CD8-positive, alpha-beta memory T cell (primary cell): ENCODE measurements around the gene DNAH14. TPM values are rescaled to one million over a fixed set of nuclear protein-coding genes. Genes with fewer than 3 reads are reported as not detected.
"Not testable (repeated sequence)": the region's sequence is repeated elsewhere in the genome, so short reads cannot be mapped to it uniquely, and the experiment has no call there.

Source experiments
- CTCF ChIA-PET: fragments of 350-600 bp; sonication (Branson Sonifier 250); formaldehyde crosslinking; loops from one replicate; lab custom pipeline; 2021; ENCODE audit warnings: antibody characterized with exemption; lab: Charles Lee
- POLR2A ChIA-PET: fragments of 350-600 bp; sonication (Branson Sonifier 250); formaldehyde crosslinking; loops from one replicate; lab custom pipeline; 2021; ENCODE audit warnings: antibody characterized with exemption; lab: Charles Lee
- DNase-seq, 5 donors: peaks; one replicate each; pipeline versions ENCODE4 v3.0.0 to v3.0.0-alpha.2; 2020 to 2022; ENCODE audit warnings: mixed read lengths in 1 of 5
- H3K27ac ChIP-seq: one replicate; pipeline ENCODE4 v1.7.0; 2013; ENCODE audit warnings: low read depth, mild to moderate bottlenecking, low read length, moderate library complexity
- H3K27me3 ChIP-seq: 2 replicates; pipeline ENCODE4 v1.7.0; 2013; ENCODE audit warnings: low read length, mild to moderate bottlenecking; ENCODE audit not compliant: insufficient read depth, poor library complexity, severe bottlenecking
- H3K36me3 ChIP-seq: 2 replicates; pipeline ENCODE4 v1.7.0; 2013; ENCODE audit warnings: mild to moderate bottlenecking, low read length, moderate library complexity; ENCODE audit not compliant: insufficient read depth
- H3K4me1 ChIP-seq: 2 replicates; pipeline ENCODE4 v1.7.0; 2013; ENCODE audit warnings: mild to moderate bottlenecking, low read length, moderate library complexity; ENCODE audit not compliant: insufficient read depth
- H3K4me3 ChIP-seq: 2 replicates; pipeline ENCODE4 v1.7.0; 2013; ENCODE audit warnings: mild to moderate bottlenecking, low read length
- H3K9me3 ChIP-seq: 2 replicates; pipeline ENCODE4 v1.7.0; 2013; ENCODE audit warnings: mild to moderate bottlenecking, low read length
- H3K27ac Mint-ChIP-seq, 8 donors: one replicate each; pipeline ENCODE4 v1.8.0; 2020 to 2021; ENCODE audit warnings: mixed read lengths in 8 of 8, mild to moderate bottlenecking in 6 of 8, inconsistent platforms in 3 of 8, moderate library complexity in 3 of 8
- H3K27me3 Mint-ChIP-seq, 2 donors: one replicate each; pipeline ENCODE4 v1.8.0; 2020 to 2021; ENCODE audit warnings: mixed read lengths in 2 of 2, mild to moderate bottlenecking in 1 of 2, moderate library complexity in 1 of 2
- H3K36me3 Mint-ChIP-seq, 3 donors: one replicate each; pipeline ENCODE4 v1.8.0; 2020 to 2021; ENCODE audit warnings: mixed read lengths in 3 of 3, inconsistent platforms in 1 of 3, mild to moderate bottlenecking in 1 of 3
- H3K4me1 Mint-ChIP-seq, 3 donors: one replicate each; pipeline ENCODE4 v1.8.0; 2020 to 2021; ENCODE audit warnings: mixed read lengths in 3 of 3, inconsistent platforms in 1 of 3, mild to moderate bottlenecking in 1 of 3
- H3K4me3 Mint-ChIP-seq, 7 donors: one replicate each; pipeline ENCODE4 v1.8.0; 2020 to 2021; ENCODE audit warnings: mixed read lengths in 7 of 7, mild to moderate bottlenecking in 6 of 7, moderate library complexity in 4 of 7, inconsistent platforms in 2 of 7
- H3K9me3 Mint-ChIP-seq, 5 donors: one replicate each; pipeline ENCODE4 v1.8.0; 2020 to 2022; ENCODE audit warnings: mixed read lengths in 5 of 5, mild to moderate bottlenecking in 3 of 5, moderate library complexity in 2 of 5, inconsistent platforms in 1 of 5
- polyA plus RNA-seq: library from polyadenylated mRNA; unstranded; fragments of 300-500 nt; fragmentation: Illumina TruSeq; gene quantifications from one replicate; pipeline ENCODE4 v1.2.3, GENCODE V29; 2021
- total RNA-seq, 2 experiments: library from RNA; stranded (reverse); gene quantifications; one replicate each; pipeline ENCODE4 v1.2.3, GENCODE V29; 2021

Gene DNAH14
- total and polyA plus RNA-seq, 3 experiments from 2014 or later = 0.26 TPM; not detected in 2

DNA sequence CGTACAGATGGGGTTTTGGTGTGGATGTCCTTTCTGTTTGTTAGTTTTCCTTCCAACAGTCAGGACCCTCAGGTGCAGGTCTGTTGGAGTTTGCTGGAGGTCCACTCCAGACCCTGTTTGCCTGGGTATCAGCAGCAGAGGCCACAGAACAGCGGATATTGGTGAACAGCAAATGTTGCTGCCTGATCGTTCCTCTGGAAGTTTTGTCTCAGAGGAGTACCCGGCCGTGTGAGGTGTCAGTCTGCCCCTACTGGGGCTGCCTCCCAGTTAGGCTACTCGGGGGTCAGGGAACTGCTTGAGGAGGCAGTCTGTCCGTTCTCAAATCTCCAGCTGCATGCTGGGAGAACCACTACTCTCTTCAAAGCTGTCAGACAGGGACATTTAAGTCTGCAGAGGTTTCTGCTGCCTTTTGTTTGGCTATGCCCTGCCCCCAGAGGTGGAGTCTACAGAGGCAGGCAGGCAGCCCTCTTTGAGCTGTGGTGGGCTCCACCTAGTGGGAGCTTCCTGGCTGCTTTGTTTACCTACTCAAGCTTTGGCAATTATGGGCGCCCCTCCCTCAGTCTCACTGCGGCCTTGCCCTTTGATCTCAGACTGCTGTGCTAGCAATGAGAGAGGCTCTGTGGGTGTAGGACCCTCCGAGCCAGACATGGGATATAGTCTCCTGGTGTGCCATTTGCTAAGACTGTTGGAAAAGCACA, 16.3 kb downstream of the DNAH14 start:
- H3K27me3 Mint-ChIP-seq = not testable (repeated sequence)

GRCh38 chr1:224946349-224946691, 16.8 kb downstream of the DNAH14 start:
- H3K4me1 ChIP-seq, POLR2A ChIA-PET, CTCF ChIA-PET, DNase-seq, H3K9me3 Mint-ChIP-seq, H3K27ac ChIP-seq, H3K4me1 Mint-ChIP-seq, H3K36me3 ChIP-seq, H3K27ac Mint-ChIP-seq, H3K4me3 Mint-ChIP-seq, H3K27me3 ChIP-seq, H3K36me3 Mint-ChIP-seq, H3K4me3 ChIP-seq, H3K9me3 ChIP-seq: not testable (repeated sequence)
- peaks cover 4 to 12% of the 10 kb centered on the region in 2 donors for H3K27me3 Mint-ChIP-seq

More for the DNA sequence above, 16.3 kb downstream of the DNAH14 start:
- H3K27me3 ChIP-seq, H3K27ac ChIP-seq, H3K4me1 ChIP-seq, H3K36me3 ChIP-seq, H3K9me3 Mint-ChIP-seq, DNase-seq, H3K27ac Mint-ChIP-seq, POLR2A ChIA-PET, H3K4me3 Mint-ChIP-seq, H3K4me3 ChIP-seq, CTCF ChIA-PET, H3K36me3 Mint-ChIP-seq, H3K9me3 ChIP-seq, H3K4me1 Mint-ChIP-seq: not testable (repeated sequence)

DNA sequence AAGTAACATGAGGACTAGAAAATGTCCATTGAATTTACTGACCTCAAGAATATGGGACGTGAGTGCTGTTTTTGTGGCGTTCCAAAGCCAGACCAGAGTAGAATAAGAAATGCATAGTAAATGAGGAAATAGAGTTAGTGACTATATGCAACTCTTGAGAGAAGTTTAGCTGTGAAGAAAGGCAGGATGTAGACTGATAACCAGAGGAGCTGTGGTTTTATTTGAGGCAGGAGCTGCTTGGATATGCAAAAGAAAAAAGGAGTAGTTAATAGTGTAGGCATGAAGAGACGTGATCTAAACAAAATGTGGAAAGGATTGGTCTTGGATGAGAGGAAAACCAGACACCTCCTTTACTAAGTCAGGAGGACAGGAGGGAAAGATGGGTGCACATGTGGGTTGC, 28.2 kb downstream of the DNAH14 start:
- Histone ChIP-seq H3K9me3 (no peaks in the 10 kb centered on the region), H3K27me3 (peaks cover 3% of the 10 kb centered on the region), H3K36me3 (no peaks in the 10 kb centered on the region), H3K4me1 (no peaks in the 10 kb centered on the region), H3K27ac (no peak overlapping the region), H3K4me3 (no peak overlapping the region)
- no peaks in the 10 kb centered on the region for H3K36me3 Mint-ChIP-seq
- H3K4me1 Mint-ChIP-seq = no peaks in the 10 kb centered on the region
- DNase-seq = no peak
- no peaks in the 10 kb centered on the region for H3K27me3 Mint-ChIP-seq
- POLR2A ChIA-PET = no interaction called here
- peaks cover 0 to 2% (median 0%) of the 10 kb centered on the region in 5 donors for H3K9me3 Mint-ChIP-seq
- no peak overlapping the region for H3K27ac Mint-ChIP-seq
- no peak overlapping the region for H3K4me3 Mint-ChIP-seq
- CTCF ChIA-PET = no interaction called here

DNA sequence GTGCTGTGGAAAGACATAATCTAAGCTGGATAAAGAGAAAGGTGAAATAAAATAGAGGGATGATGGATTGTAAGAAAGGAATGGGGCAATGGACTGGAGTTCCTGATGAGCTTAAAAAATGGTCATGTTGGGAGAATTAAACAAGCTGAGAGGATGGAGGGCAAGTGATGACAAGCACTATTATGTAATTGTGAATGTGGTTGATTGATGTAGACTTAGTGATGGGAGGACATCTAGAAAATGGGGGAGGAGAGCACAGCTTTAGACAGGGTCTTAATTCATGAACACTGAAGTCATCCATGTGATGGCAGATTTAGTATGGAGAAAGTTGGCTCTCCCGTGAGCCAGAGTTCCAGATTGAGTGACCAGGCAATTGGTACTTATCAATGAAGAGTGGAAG, 29.0 kb downstream of the DNAH14 start:
- no peak overlapping the region for H3K27ac ChIP-seq
- H3K36me3 ChIP-seq = no peaks in the 10 kb centered on the region
- H3K4me1 ChIP-seq = no peaks in the 10 kb centered on the region
- no peaks in the 10 kb centered on the region for H3K9me3 ChIP-seq
- peaks cover 3% of the 10 kb centered on the region for H3K27me3 ChIP-seq
- H3K4me3 Mint-ChIP-seq = no peak overlapping the region
- H3K36me3 Mint-ChIP-seq = no peaks in the 10 kb centered on the region
- H3K4me3 ChIP-seq = no peak overlapping the region
- no peaks in the 10 kb centered on the region for H3K4me1 Mint-ChIP-seq
- peaks cover 0 to 2% (median 0%) of the 10 kb centered on the region in 5 donors for H3K9me3 Mint-ChIP-seq
- CTCF ChIA-PET = no interaction called here
- H3K27me3 Mint-ChIP-seq = no peaks in the 10 kb centered on the region
- no peak overlapping the region for H3K27ac Mint-ChIP-seq
- no peak for DNase-seq
- POLR2A ChIA-PET = no interaction called here

GRCh38 chr1:224959115-224959514, 29.6 kb downstream of the DNAH14 start:
- Mint-ChIP-seq H3K27ac (no peak overlapping the region), H3K9me3 (peaks cover 0 to 2% (median 0%) of the 10 kb centered on the region in 5 donors), H3K36me3 (no peaks in the 10 kb centered on the region), H3K4me3 (no peak overlapping the region), H3K4me1 (no peaks in the 10 kb centered on the region), H3K27me3 (peaks cover 0 to 6% of the 10 kb centered on the region in 2 donors)
- peaks cover 3% of the 10 kb centered on the region for H3K27me3 ChIP-seq
- POLR2A ChIA-PET = no interaction called here
- H3K4me3 ChIP-seq = no peak overlapping the region
- DNase-seq = no peak
- no peak overlapping the region for H3K27ac ChIP-seq
- CTCF ChIA-PET = no interaction called here
- H3K4me1 ChIP-seq = no peaks in the 10 kb centered on the region
- no peaks in the 10 kb centered on the region for H3K36me3 ChIP-seq
- no peaks in the 10 kb centered on the region for H3K9me3 ChIP-seq

DNA sequence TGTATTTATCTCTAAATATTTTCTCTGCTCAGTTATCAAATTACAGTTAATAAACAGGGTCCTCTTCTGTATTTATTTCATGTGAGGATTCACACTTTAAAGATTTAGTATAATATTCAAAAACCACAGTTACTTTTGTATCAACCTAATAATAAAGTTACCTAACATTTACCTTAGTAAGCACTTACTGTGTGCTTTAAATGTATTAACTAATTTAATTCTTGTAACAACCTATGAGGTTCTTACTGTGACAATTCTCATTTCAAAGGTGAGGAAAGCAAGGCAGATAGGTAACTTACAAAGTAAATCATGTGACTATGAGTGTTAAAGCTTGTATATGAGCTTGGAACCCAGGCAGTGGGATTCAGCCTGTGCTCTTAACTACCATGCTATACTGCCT, 30.2 kb downstream of the DNAH14 start:
- ChIA-PET POLR2A (no interaction called here), CTCF (no interaction called here)
- H3K27me3 Mint-ChIP-seq = peaks cover 0 to 6% of the 10 kb centered on the region in 2 donors

DNA sequence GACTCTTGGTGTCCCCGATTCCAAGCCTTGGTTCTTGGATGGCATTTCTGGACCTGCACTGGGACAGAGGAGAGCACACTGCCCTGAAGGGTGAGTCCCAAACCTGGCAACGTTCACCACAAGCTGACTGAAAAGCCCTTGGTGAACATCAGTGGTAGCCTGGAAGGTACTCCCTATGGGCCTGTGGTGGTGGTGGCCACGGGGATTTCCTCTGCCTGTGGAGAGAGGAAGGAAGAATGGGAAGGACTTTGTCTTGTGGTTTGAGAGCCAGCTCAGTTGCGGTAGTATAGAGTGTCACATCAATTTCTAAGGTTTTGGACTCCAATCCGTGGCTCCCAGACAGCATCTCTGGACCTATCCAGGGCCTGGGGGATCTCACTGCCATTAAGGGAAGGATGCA, 50.7 kb downstream of the DNAH14 start:
- H3K9me3 ChIP-seq = no peaks in the 10 kb centered on the region
- no peaks in the 10 kb centered on the region for H3K27me3 ChIP-seq
- Mint-ChIP-seq H3K27me3 (peaks cover 3 to 22% of the 10 kb centered on the region in 2 donors), H3K36me3 (no peaks in the 10 kb centered on the region), H3K9me3 (peaks cover 0 to 3% (median 0%) of the 10 kb centered on the region in 5 donors), H3K4me1 (no peaks in the 10 kb centered on the region), H3K27ac (no peak overlapping the region), H3K4me3 (no peak overlapping the region)
- no peak for DNase-seq
- CTCF ChIA-PET = no interaction called here
- POLR2A ChIA-PET = no interaction called here
- no peak overlapping the region for H3K27ac ChIP-seq
- H3K4me3 ChIP-seq = no peak overlapping the region
- no peaks in the 10 kb centered on the region for H3K4me1 ChIP-seq
- no peaks in the 10 kb centered on the region for H3K36me3 ChIP-seq

More for the DNA sequence above, 30.2 kb downstream of the DNAH14 start:
- no peak overlapping the region for H3K4me3 Mint-ChIP-seq
- no peaks in the 10 kb centered on the region for H3K9me3 ChIP-seq
- H3K4me3 ChIP-seq = no peak overlapping the region
- no peak for DNase-seq
- H3K4me1 ChIP-seq = no peaks in the 10 kb centered on the region
- H3K4me1 Mint-ChIP-seq = no peaks in the 10 kb centered on the region
- H3K9me3 Mint-ChIP-seq = peaks cover 0 to 2% (median 0%) of the 10 kb centered on the region in 5 donors
- H3K27ac Mint-ChIP-seq = no peak overlapping the region
- H3K27me3 ChIP-seq = peaks cover 3% of the 10 kb centered on the region
- H3K36me3 Mint-ChIP-seq = no peaks in the 10 kb centered on the region
- H3K36me3 ChIP-seq = no peaks in the 10 kb centered on the region
- no peak overlapping the region for H3K27ac ChIP-seq

DNA sequence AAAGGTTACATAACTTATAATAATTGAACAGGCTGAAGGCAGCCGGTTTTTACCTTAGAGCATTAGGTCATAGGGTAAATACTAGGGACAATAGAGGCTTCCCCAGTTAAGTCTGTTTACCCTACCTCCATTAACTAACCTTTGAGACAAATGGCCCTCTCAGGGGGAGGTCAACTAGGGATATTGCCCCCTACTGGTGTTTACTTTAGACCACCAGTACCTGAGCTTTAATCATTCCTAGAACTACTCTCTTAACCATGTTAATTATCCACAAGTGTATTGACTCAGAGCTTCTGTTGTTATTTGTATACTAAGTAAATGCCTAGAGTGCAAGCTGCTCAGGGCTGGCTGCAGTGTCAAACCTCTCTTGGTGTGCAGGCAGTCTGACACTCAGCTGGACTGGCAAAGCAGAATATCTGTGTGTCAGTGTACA, 52.5 kb downstream of the DNAH14 start:
- H3K27me3 Mint-ChIP-seq = peaks cover 3 to 19% of the 10 kb centered on the region in 2 donors
- H3K9me3 ChIP-seq, H3K9me3 Mint-ChIP-seq, H3K27ac Mint-ChIP-seq, H3K36me3 Mint-ChIP-seq, H3K27ac ChIP-seq, H3K27me3 ChIP-seq, H3K36me3 ChIP-seq, POLR2A ChIA-PET, H3K4me3 Mint-ChIP-seq, H3K4me3 ChIP-seq, DNase-seq, H3K4me1 ChIP-seq, CTCF ChIA-PET, H3K4me1 Mint-ChIP-seq: not testable (repeated sequence)
